ENCODE results near the gene ARRDC4. TPM values are rescaled to one million over a fixed set of nuclear protein-coding genes. Genes with fewer than 3 reads are reported as not detected.

ARRDC4 gene
- total and polyA plus RNA-seq, 8 donors, result 12.7 to 29.5 (median 17.4) TPM

GRCh38 chr15:98013631-98014030 lies 53.1 kb downstream of the ARRDC4 start:
- H3K4me3 ChIP-seq, result no peak overlapping the region
- H3K9me3 ChIP-seq, result no peaks in the 10 kb centered on the region
- H3K27me3 ChIP-seq, result no peaks in the 10 kb centered on the region
- ATAC-seq, result no peak
- H3K36me3 ChIP-seq, result no peaks in the 10 kb centered on the region
- no peaks in the 10 kb centered on the region for H3K4me1 ChIP-seq
- no peak overlapping the region for H3K27ac ChIP-seq
- TF ChIP-seq CTCF (IDR thresholded peaks at IDR 0.05), result no peak
- no peak for DNase-seq
- intact Hi-C loops (cut with DNase I), result no loop called here

GRCh38 chr15:98017150-98017964 lies 56.9 kb downstream of the ARRDC4 start:
- no peaks in the 10 kb centered on the region for H3K27me3 ChIP-seq
- intact Hi-C loops (cut with DNase I), result no loop called here
- H3K36me3 ChIP-seq, result no peaks in the 10 kb centered on the region
- TF ChIP-seq CTCF (IDR thresholded peaks at IDR 0.05), result no peak
- H3K27ac ChIP-seq, result no peak overlapping the region
- no peaks in the 10 kb centered on the region for H3K4me1 ChIP-seq
- no peaks in the 10 kb centered on the region for H3K9me3 ChIP-seq
- no peak overlapping the region for H3K4me3 ChIP-seq
- DNase-seq (no peak), ATAC-seq (no peak)

- H3K9me3 ChIP-seq, result no peaks in the 10 kb centered on the region
- H3K36me3 ChIP-seq, result no peaks in the 10 kb centered on the region
- H3K27me3 ChIP-seq, result no peaks in the 10 kb centered on the region
- ATAC-seq (no peak), DNase-seq (no peak)
- TF ChIP-seq CTCF (IDR thresholded peaks at IDR 0.05), result no peak
- intact Hi-C loops (cut with DNase I), result no loop called here
- H3K4me3 ChIP-seq, result no peak overlapping the region
- no peak overlapping the region for H3K27ac ChIP-seq
- no peaks in the 10 kb centered on the region for H3K4me1 ChIP-seq
These were observed 58.4 kb downstream of the ARRDC4 start for GRCh38 chr15:98018761-98019351.

Data from left lung (tissue), 10 donors.